ENCODE data around the gene ALDH1B1.

ALDH1B1 gene

GRCh38 chr9:38358390-38359296 is 33.9 kb upstream of the ALDH1B1 start:
- TF ChIP-seq FOXP2 (optimal IDR thresholded peaks at IDR 0.05; ENCODE audit: borderline replicate concordance, extremely low read depth, extremely low read length, insufficient read depth) (no peak), SIN3A (IDR thresholded peaks at IDR 0.05; ENCODE audit: borderline replicate concordance, insufficient read depth, low read length) (no peak), TAF1 (IDR thresholded peaks at IDR 0.05; ENCODE audit: borderline replicate concordance, insufficient read depth, low read length) (no peak), POLR2AphosphoS5 (IDR thresholded peaks at IDR 0.05; ENCODE audit: low read depth, low read length) (no peak)
- TF ChIP-seq, protein P1, sequence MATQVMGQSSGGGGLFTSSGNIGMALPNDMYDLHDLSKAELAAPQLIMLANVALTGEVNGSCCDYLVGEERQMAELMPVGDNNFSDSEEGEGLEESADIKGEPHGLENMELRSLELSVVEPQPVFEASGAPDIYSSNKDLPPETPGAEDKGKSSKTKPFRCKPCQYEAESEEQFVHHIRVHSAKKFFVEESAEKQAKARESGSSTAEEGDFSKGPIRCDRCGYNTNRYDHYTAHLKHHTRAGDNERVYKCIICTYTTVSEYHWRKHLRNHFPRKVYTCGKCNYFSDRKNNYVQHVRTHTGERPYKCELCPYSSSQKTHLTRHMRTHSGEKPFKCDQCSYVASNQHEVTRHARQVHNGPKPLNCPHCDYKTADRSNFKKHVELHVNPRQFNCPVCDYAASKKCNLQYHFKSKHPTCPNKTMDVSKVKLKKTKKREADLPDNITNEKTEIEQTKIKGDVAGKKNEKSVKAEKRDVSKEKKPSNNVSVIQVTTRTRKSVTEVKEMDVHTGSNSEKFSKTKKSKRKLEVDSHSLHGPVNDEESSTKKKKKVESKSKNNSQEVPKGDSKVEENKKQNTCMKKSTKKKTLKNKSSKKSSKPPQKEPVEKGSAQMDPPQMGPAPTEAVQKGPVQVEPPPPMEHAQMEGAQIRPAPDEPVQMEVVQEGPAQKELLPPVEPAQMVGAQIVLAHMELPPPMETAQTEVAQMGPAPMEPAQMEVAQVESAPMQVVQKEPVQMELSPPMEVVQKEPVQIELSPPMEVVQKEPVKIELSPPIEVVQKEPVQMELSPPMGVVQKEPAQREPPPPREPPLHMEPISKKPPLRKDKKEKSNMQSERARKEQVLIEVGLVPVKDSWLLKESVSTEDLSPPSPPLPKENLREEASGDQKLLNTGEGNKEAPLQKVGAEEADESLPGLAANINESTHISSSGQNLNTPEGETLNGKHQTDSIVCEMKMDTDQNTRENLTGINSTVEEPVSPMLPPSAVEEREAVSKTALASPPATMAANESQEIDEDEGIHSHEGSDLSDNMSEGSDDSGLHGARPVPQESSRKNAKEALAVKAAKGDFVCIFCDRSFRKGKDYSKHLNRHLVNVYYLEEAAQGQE (IDR thresholded peaks at IDR 0.05; ENCODE audit: insufficient read depth in 1 of 2, low read depth in 2 of 2, low read length in 2 of 2): no peak

- TF ChIP-seq FOXP2 (optimal IDR thresholded peaks at IDR 0.05; ENCODE audit: borderline replicate concordance, extremely low read depth, extremely low read length, insufficient read depth): no peak
- TF ChIP-seq POLR2AphosphoS5 (IDR thresholded peaks at IDR 0.05; ENCODE audit: low read depth, low read length): no peak
- TF ChIP-seq SIN3A (IDR thresholded peaks at IDR 0.05; ENCODE audit: borderline replicate concordance, insufficient read depth, low read length): no peak
- no peak for TF ChIP-seq TAF1 (IDR thresholded peaks at IDR 0.05; ENCODE audit: borderline replicate concordance, insufficient read depth, low read length)
- TF ChIP-seq, protein P1 (IDR thresholded peaks at IDR 0.05; ENCODE audit: insufficient read depth in 1 of 2, low read depth in 2 of 2, low read length in 2 of 2): no peak
These were observed 33.2 kb upstream of the ALDH1B1 start for GRCh38 chr9:38359297-38359653.

GRCh38 chr9:38359689-38360385 is 32.7 kb upstream of the ALDH1B1 start:
- TF ChIP-seq SIN3A (IDR thresholded peaks at IDR 0.05; ENCODE audit: borderline replicate concordance, insufficient read depth, low read length) (no peak), FOXP2 (optimal IDR thresholded peaks at IDR 0.05; ENCODE audit: borderline replicate concordance, extremely low read depth, extremely low read length, insufficient read depth) (no peak), TAF1 (IDR thresholded peaks at IDR 0.05; ENCODE audit: borderline replicate concordance, insufficient read depth, low read length) (no peak), POLR2AphosphoS5 (IDR thresholded peaks at IDR 0.05; ENCODE audit: low read depth, low read length) (no peak)
- TF ChIP-seq, protein P1 (IDR thresholded peaks at IDR 0.05; ENCODE audit: insufficient read depth in 1 of 2, low read depth in 2 of 2, low read length in 2 of 2): no peak

DNA sequence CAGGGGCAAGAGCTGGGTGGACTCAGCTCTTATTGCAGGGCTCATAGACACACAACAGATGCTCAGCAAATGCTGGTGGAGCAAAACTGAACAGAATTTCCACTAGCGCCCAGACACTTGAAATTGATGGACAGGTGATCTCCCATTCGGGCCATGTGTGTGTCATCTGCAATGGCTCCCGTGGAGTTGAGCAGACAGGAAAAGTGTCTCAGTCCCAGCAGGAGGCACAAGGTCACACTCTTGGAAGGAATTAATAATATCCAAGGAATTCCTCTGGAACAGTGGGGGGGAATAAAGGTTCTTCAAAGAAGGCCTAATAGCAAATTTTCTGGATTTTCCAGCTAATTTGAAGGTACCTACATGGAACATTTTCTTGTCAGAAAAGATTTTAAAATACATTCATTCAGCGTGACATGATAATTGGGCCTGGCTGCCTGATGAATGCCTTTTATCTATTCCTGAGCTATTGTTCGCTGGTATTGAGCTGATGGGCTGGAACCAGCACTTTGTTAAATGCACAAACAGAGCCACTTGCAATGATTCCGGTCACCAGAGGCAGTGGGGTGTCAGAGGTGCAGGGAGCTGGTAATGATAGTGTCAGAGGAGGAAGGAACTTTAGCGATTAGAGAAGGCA is 31.5 kb upstream of the ALDH1B1 start:
- TF ChIP-seq POLR2AphosphoS5 (IDR thresholded peaks at IDR 0.05; ENCODE audit: low read depth, low read length) (no peak), TAF1 (IDR thresholded peaks at IDR 0.05; ENCODE audit: borderline replicate concordance, insufficient read depth, low read length) (no peak), SIN3A (IDR thresholded peaks at IDR 0.05; ENCODE audit: borderline replicate concordance, insufficient read depth, low read length) (no peak), FOXP2 (optimal IDR thresholded peaks at IDR 0.05; ENCODE audit: borderline replicate concordance, extremely low read depth, extremely low read length, insufficient read depth) (no peak)
- TF ChIP-seq, protein P1 (IDR thresholded peaks at IDR 0.05; ENCODE audit: insufficient read depth in 1 of 2, low read depth in 2 of 2, low read length in 2 of 2): no peak

Measured in PFSK-1 (cell line).